A549 (cell line): ENCODE measurements around the gene GSK3A. TPM values are rescaled to one million over a fixed set of nuclear protein-coding genes. Genes with fewer than 3 reads are reported as not detected.

Source experiments
- ATAC-seq, 2 experiments: fragments of 200-7000 bp in 1 of 2; fragments of >200 bp in 1 of 2; cut with Nextera tagmentation in 1 of 2; cut with Tn5 transposase in 1 of 2; 3 replicates each; pipeline versions ENCODE4 v1.8.0 to v1.9.1; 2018 to 2020; ENCODE audit warnings: mild to moderate bottlenecking in 1 of 2, moderate library complexity in 1 of 2
- CTCF ChIA-PET: fragments of 300-600 bp; sonication (Branson Sonifier 250); formaldehyde crosslinking; extraction: SDS; loops from one replicate; lab custom pipeline; 2021; ENCODE audit warnings: antibody characterized with exemption, inconsistent platforms; lab: Yijun Ruan, JAX
- POLR2A ChIA-PET: fragments of 350-600 bp; formaldehyde crosslinking; extraction: SDS; loops from one replicate; lab custom pipeline; 2021; ENCODE audit warnings: antibody characterized with exemption, inconsistent platforms; lab: Yijun Ruan, JAX
- DNase-seq, 2 experiments: peaks; one replicate each; pipeline versions ENCODE4 v3.0.0 to v3.0.0-alpha.2; 2011 to 2016; ENCODE audit warnings: low read depth in 1 of 2, low spot score in 1 of 2
- FAIRE-seq: peaks from 2 replicates; lab custom pipeline; 2011; peaks lifted over from hg19 to GRCh38; lab: Jason Lieb, UNC
- H3K27ac ChIP-seq, 2 experiments: fragments of >200 bp; sonication (Bioruptor Twin); formaldehyde crosslinking; 3 replicates each; pipeline ENCODE4 v1.5.1; 2016 to 2017
- H3K4me1 ChIP-seq: fragments of >200 bp; sonication (Bioruptor Twin); formaldehyde crosslinking; 3 replicates; pipeline ENCODE4 v1.6.1; 2016
- H3K4me2 ChIP-seq: fragments of >200 bp; sonication (Bioruptor Twin); formaldehyde crosslinking; 3 replicates; pipeline ENCODE4 v1.6.1; 2016
- H3K4me3 ChIP-seq: fragments of >200 bp; sonication (Bioruptor Twin); formaldehyde crosslinking; 3 replicates; pipeline ENCODE4 v1.5.1; 2016
- H3K9me3 ChIP-seq: fragments of >200 bp; sonication (Bioruptor Twin); formaldehyde crosslinking; 3 replicates; pipeline ENCODE4 v1.6.1; 2016
- ATOH8 ChIP-seq: fragments of 250-450 bp; sonication (Bioruptor Pico); IDR thresholded peaks from 2 replicates; pipeline ENCODE4 v1.5.0; 2020; ENCODE audit warnings: low read depth, mild to moderate bottlenecking, moderate library complexity
- CBX2 ChIP-seq: fragments of 200-600 bp; sonication (generic); IDR thresholded peaks from 2 replicates; pipeline ENCODE4 v1.6.1; 2016; ENCODE audit warnings: low read depth, mild to moderate bottlenecking, borderline replicate concordance
- CEBPB ChIP-seq, 2 experiments: fragments of >200 bp in 1 of 2; sonication (Bioruptor Twin) in 1 of 2; formaldehyde crosslinking in 1 of 2; IDR thresholded peaks; 2 replicates each; pipeline ENCODE4 v1.6.1; 2012 to 2016
- EHF ChIP-seq: fragments of 250-450 bp; sonication (Bioruptor Pico); IDR thresholded peaks from 2 replicates; pipeline ENCODE4 v1.5.0; 2020; ENCODE audit warnings: mild to moderate bottlenecking
- EHMT2 ChIP-seq: fragments of 200-600 bp; sonication (generic); IDR thresholded peaks from 2 replicates; pipeline ENCODE4 v1.6.1; 2016; ENCODE audit warnings: antibody characterized with exemption, low read depth, mild to moderate bottlenecking, moderate library complexity
- ESRRA ChIP-seq: fragments of 150-350 bp; IDR thresholded peaks from 2 replicates; pipeline ENCODE4 v1.6.1; 2014; ENCODE audit warnings: mild to moderate bottlenecking, low read length, borderline replicate concordance
- FOXS1 ChIP-seq: fragments of 250-450 bp; sonication (Bioruptor Pico); IDR thresholded peaks from 2 replicates; pipeline ENCODE4 v1.5.0; 2020; ENCODE audit warnings: mild to moderate bottlenecking, moderate library complexity
- HEYL ChIP-seq: fragments of 250-450 bp; sonication (Bioruptor Pico); IDR thresholded peaks from 2 replicates; pipeline ENCODE4 v1.8.0; 2021; ENCODE audit warnings: mild to moderate bottlenecking, moderate library complexity
- HOXB5 ChIP-seq: fragments of 250-450 bp; sonication (Bioruptor Pico); IDR thresholded peaks from 2 replicates; pipeline ENCODE4 v1.5.0; 2020; ENCODE audit warnings: mild to moderate bottlenecking, moderate library complexity
- PHF8 ChIP-seq: fragments of 200-600 bp; sonication (generic); IDR thresholded peaks from 2 replicates; pipeline ENCODE4 v1.6.1; 2016; ENCODE audit warnings: low read depth, mild to moderate bottlenecking, antibody characterized with exemption, moderate library complexity, borderline replicate concordance
- POLR2AphosphoS2 ChIP-seq: conservative IDR thresholded peaks from 2 replicates; pipeline ENCODE4 v1.6.1; 2012; ENCODE audit warnings: low read length, improper control_type of control experiment, inconsistent platforms
- RARB ChIP-seq: fragments of 250-450 bp; sonication (Bioruptor Pico); IDR thresholded peaks from 2 replicates; pipeline ENCODE4 v1.8.0; 2021; ENCODE audit warnings: mild to moderate bottlenecking, moderate library complexity
- REST ChIP-seq: fragments of 200-600 bp; sonication (generic); IDR thresholded peaks from 2 replicates; pipeline ENCODE4 v1.6.1; 2016; ENCODE audit warnings: antibody characterized with exemption, mild to moderate bottlenecking, moderate library complexity
- RFX5 ChIP-seq: fragments of 450-650 bp; IDR thresholded peaks from 2 replicates; pipeline ENCODE4 v1.7.1; 2014; ENCODE audit warnings: antibody characterized with exemption, mild to moderate bottlenecking, moderate library complexity
- ZC3H11A ChIP-seq: fragments of 450-650 bp; IDR thresholded peaks from 2 replicates; pipeline ENCODE4 v1.6.1; 2014; ENCODE audit warnings: antibody characterized with exemption, mild to moderate bottlenecking
- ZFP36 ChIP-seq: fragments of 450-650 bp; IDR thresholded peaks from 2 replicates; pipeline ENCODE4 v1.6.1; 2014; ENCODE audit warnings: borderline replicate concordance; ENCODE audit not compliant: partially characterized antibody
- WGBS: methylation state at CpG from one replicate; pipeline ENCODE4 v1.1.6; 2017; ENCODE audit errors: missing lambda C conversion rate; 5-methylcytosine and 5-hydroxymethylcytosine counted together
- polyA plus RNA-seq, 4 experiments: library from polyadenylated mRNA; depleted of rRNA in 3 of 4; stranded (reverse); fragments of >200 nt; fragmentation: RNase III in 1 of 4; extraction: RNeasy Plus Mini Kit Qiagen cat#74134 plus additional on column Dnase treatment in 1 of 4; gene quantifications; 2 replicates in 3 of 4; 3 replicates in 1 of 4; pipeline ENCODE4 v1.2.3, GENCODE V29; 2011 to 2017
- TF ChIP-seq, protein P1 (sequence below): fragments of 450-650 bp; IDR thresholded peaks from 2 replicates; pipeline ENCODE4 v1.6.1; 2014; ENCODE audit warnings: antibody characterized with exemption
- TF ChIP-seq, protein P2 (sequence below): IDR thresholded peaks from 2 replicates; pipeline ENCODE4 v1.6.1; 2012; ENCODE audit warnings: low read depth, borderline replicate concordance
- TF ChIP-seq, protein P3 (sequence below): fragments of >200 bp; sonication (Bioruptor Twin); formaldehyde crosslinking; IDR thresholded peaks from 2 replicates; pipeline ENCODE4 v1.6.1; 2016

The GSK3A gene
- polyA plus RNA-seq, 2 of the 4 experiments (the other 2 are of a cell fraction), result 55.2 to 85.1 TPM

GRCh38 chr19:42288881-42289555, 46.6 kb upstream of the GSK3A start:
- Histone ChIP-seq H3K27ac (no peak overlapping the region), H3K4me1 (peaks cover 29% of the 10 kb centered on the region), H3K9me3 (no peaks in the 10 kb centered on the region), H3K4me2 (no peak overlapping the region), H3K4me3 (no peak overlapping the region)
- TF ChIP-seq ZC3H11A (no peak), ZFP36 (no peak), ESRRA (no peak), EHMT2 (no peak), HEYL (CRISPR knock-in tag) (no peak), EHF (CRISPR knock-in tag) (no peak), CEBPB (IDR thresholded peaks at IDR 0.05) (no peak), PHF8 (no peak), CBX2 (no peak), RARB (CRISPR knock-in tag) (no peak), ATOH8 (CRISPR knock-in tag) (no peak), HOXB5 (no peak), RFX5 (no peak), FOXS1 (no peak)
- TF ChIP-seq, protein P1, sequence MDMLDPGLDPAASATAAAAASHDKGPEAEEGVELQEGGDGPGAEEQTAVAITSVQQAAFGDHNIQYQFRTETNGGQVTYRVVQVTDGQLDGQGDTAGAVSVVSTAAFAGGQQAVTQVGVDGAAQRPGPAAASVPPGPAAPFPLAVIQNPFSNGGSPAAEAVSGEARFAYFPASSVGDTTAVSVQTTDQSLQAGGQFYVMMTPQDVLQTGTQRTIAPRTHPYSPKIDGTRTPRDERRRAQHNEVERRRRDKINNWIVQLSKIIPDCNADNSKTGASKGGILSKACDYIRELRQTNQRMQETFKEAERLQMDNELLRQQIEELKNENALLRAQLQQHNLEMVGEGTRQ, result no peak
- TF ChIP-seq, protein P2, sequence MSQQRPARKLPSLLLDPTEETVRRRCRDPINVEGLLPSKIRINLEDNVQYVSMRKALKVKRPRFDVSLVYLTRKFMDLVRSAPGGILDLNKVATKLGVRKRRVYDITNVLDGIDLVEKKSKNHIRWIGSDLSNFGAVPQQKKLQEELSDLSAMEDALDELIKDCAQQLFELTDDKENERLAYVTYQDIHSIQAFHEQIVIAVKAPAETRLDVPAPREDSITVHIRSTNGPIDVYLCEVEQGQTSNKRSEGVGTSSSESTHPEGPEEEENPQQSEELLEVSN, result no peak
- TF ChIP-seq, protein P3, sequence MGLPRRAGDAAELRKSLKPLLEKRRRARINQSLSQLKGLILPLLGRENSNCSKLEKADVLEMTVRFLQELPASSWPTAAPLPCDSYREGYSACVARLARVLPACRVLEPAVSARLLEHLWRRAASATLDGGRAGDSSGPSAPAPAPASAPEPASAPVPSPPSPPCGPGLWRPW, result no peak
- WGBS, result 94% methylated on average over 22 of the region's 22 CpGs
- ATAC-seq (no peak), DNase-seq (no peak), FAIRE-seq (no peak)
- ChIA-PET POLR2A (interaction anchor here (1.9 kb wide), 1 partner anchor 46 kb away, joined by 6 read pairs; no protein-coding TSS in a partner anchor), CTCF (interaction anchor here (0.7 to 23.7 kb wide), 10 partner anchors 11 to 181 kb away, joined by 3 to 616 read pairs (median 10); partner anchors contain the start of genes GSK3A, PAFAH1B3, POU2F2 and PRR19)

- 84% methylated on average over 4 of the region's 4 CpGs for WGBS
- no peak for DNase-seq
- no peak for ATAC-seq
- H3K4me3 ChIP-seq, result no peak overlapping the region
- CTCF ChIA-PET, result interaction anchor here (0.6 to 23.7 kb wide), 13 partner anchors 10 to 180 kb away, joined by 3 to 616 read pairs (median 4); partner anchors contain the start of genes GSK3A, PAFAH1B3 and PRR19
- H3K4me1 ChIP-seq, result peaks cover 30% of the 10 kb centered on the region
- H3K27ac ChIP-seq, result no peak overlapping the region
- no peak overlapping the region for H3K4me2 ChIP-seq
- TF ChIP-seq HOXB5, result no peak
- TF ChIP-seq POLR2AphosphoS2, result no peak
- no peak for TF ChIP-seq REST
- FAIRE-seq, result no peak
- H3K9me3 ChIP-seq, result no peaks in the 10 kb centered on the region
- POLR2A ChIA-PET, result interaction anchor here (0.5 to 1.9 kb wide), 3 partner anchors 10 to 45 kb away, joined by 4 to 6 read pairs (median 4); no protein-coding TSS in a partner anchor
Measured at GRCh38 chr19:42288387-42288786, 46.0 kb upstream of the GSK3A start.
